B cell (primary cell): Measurements from ENCODE around the gene PRR23E. TPM values are rescaled to one million over a fixed set of nuclear protein-coding genes. Genes with fewer than 3 reads are reported as not detected.

Experiments used
- ATAC-seq: fragments of 200-7000 bp; cut with Tn5 transposase; one replicate; pipeline ENCODE4 v1.10.0; 2021; ENCODE audit warnings: low read depth, mild to moderate bottlenecking, moderate number of reproducible peaks, moderate library complexity
- CTCF ChIA-PET: fragments of 350-600 bp; sonication (Branson Sonifier 250); formaldehyde crosslinking; loops from one replicate; lab custom pipeline; 2021; ENCODE audit warnings: antibody characterized with exemption, inconsistent platforms; lab: Charles Lee
- POLR2A ChIA-PET: fragments of 350-600 bp; sonication (Branson Sonifier 250); formaldehyde crosslinking; loops from one replicate; lab custom pipeline; 2021; ENCODE audit warnings: antibody characterized with exemption; lab: Charles Lee
- DNase-seq: peaks from one replicate; pipeline ENCODE4 v3.0.0; 2013
- H2AFZ ChIP-seq: 2 replicates; pipeline ENCODE4 v1.6.1; 2012; ENCODE audit warnings: mild to moderate bottlenecking, low read depth, low read length; ENCODE audit not compliant: insufficient read depth, poor library complexity, severe bottlenecking
- H3K27ac ChIP-seq, 2 donors: 1 replicate in 1 of 2; 2 replicates in 1 of 2; pipeline ENCODE4 v1.5.1; 2012 to 2013; ENCODE audit warnings: low read length in 2 of 2, mild to moderate bottlenecking in 2 of 2, moderate library complexity in 1 of 2
- H3K27me3 ChIP-seq, 4 experiments: fragments of 200-600 bp in 1 of 4; sonication (generic) in 1 of 4; replicated peaks in 1 of 4; 1 replicate in 2 of 4; 2 replicates in 2 of 4; pipeline versions ENCODE4 v1.6.1 to v1.7.0; 2013 to 2016; ENCODE audit warnings: low read length in 3 of 4, mild to moderate bottlenecking in 2 of 4, mixed read lengths in 1 of 4, moderate library complexity in 1 of 4; ENCODE audit not compliant: insufficient read depth in 4 of 4, control insufficient read depth in 3 of 4; ENCODE audit errors: control extremely low read depth in 1 of 4
- H3K36me3 ChIP-seq, 2 experiments: replicated peaks in 1 of 2; 1 replicate in 1 of 2; 2 replicates in 1 of 2; pipeline versions ENCODE4 v1.6.1 to v1.7.1; 2013; ENCODE audit warnings: low read length in 1 of 2; ENCODE audit not compliant: insufficient read depth in 2 of 2, control insufficient read depth in 1 of 2; ENCODE audit errors: control extremely low read depth in 1 of 2, extremely low read depth in 1 of 2
- H3K4me1 ChIP-seq, 2 donors: fragments of 200-600 bp in 1 of 2; sonication (generic) in 1 of 2; 1 replicate in 1 of 2; 2 replicates in 1 of 2; pipeline versions ENCODE4 v1.5.1 to v1.6.1; 2013 to 2017; ENCODE audit warnings: low read length in 2 of 2; ENCODE audit not compliant: control insufficient read depth in 2 of 2, insufficient read depth in 2 of 2
- H3K4me2 ChIP-seq: replicated peaks from 2 replicates; pipeline ENCODE3; 2012; ENCODE audit warnings: mild to moderate bottlenecking, low read depth, low read length; ENCODE audit not compliant: poor library complexity, severe bottlenecking
- H3K4me3 ChIP-seq, 5 experiments: fragments of 200-600 bp in 1 of 5; sonication (generic) in 1 of 5; 1 replicate in 3 of 5; 2 replicates in 2 of 5; pipeline versions ENCODE4 v1.5.1 to v1.7.0; 2011 to 2016; ENCODE audit warnings: low read length in 4 of 5, mild to moderate bottlenecking in 4 of 5, low read depth in 2 of 5, control low read depth in 1 of 5, moderate library complexity in 1 of 5; ENCODE audit not compliant: insufficient read depth in 1 of 5; ENCODE audit errors: control extremely low read depth in 1 of 5, extremely low read depth in 1 of 5
- H3K79me2 ChIP-seq: fragments of 200-600 bp; sonication (generic); one replicate; pipeline ENCODE4 v1.6.0; 2016; ENCODE audit warnings: low read length; ENCODE audit not compliant: control insufficient read depth, insufficient read depth
- H3K9ac ChIP-seq: fragments of 200-600 bp; sonication (generic); 2 replicates; pipeline ENCODE4 v1.6.1; 2017; ENCODE audit warnings: mild to moderate bottlenecking, low read length, moderate library complexity
- H3K9me3 ChIP-seq, 3 donors: one replicate each; pipeline versions ENCODE4 v1.6.1 to v1.7.1; 2013; ENCODE audit warnings: low read length in 2 of 3; ENCODE audit not compliant: control insufficient read depth in 2 of 3, insufficient read depth in 1 of 3; ENCODE audit errors: control extremely low read depth in 1 of 3
- H4K20me1 ChIP-seq: 2 replicates; pipeline ENCODE4 v1.6.0; 2012; ENCODE audit warnings: mild to moderate bottlenecking, low read length; ENCODE audit not compliant: insufficient read depth, control insufficient read depth, poor library complexity, severe bottlenecking
- H3K27ac Mint-ChIP-seq: one replicate; pipeline ENCODE4 v1.8.0; 2021; ENCODE audit warnings: mixed read lengths
- H3K27me3 Mint-ChIP-seq: one replicate; pipeline ENCODE4 v1.8.0; 2021; ENCODE audit warnings: mixed read lengths
- H3K4me1 Mint-ChIP-seq: one replicate; pipeline ENCODE4 v1.8.0; 2021; ENCODE audit warnings: mixed read lengths
- H3K4me3 Mint-ChIP-seq: one replicate; pipeline ENCODE4 v1.8.0; 2021; ENCODE audit warnings: mixed read lengths
- H3K9me3 Mint-ChIP-seq: one replicate; pipeline ENCODE4 v1.8.0; 2022; ENCODE audit warnings: mixed read lengths; ENCODE audit not compliant: insufficient read depth
- CTCF ChIP-seq: fragments of 200-600 bp; IDR thresholded peaks from one replicate; pipeline ENCODE4 v1.8.0; 2022; ENCODE audit warnings: antibody characterized with exemption, mild to moderate bottlenecking
- EZH2 ChIP-seq: IDR thresholded peaks from 2 replicates; pipeline ENCODE4 v1.6.1; 2012; ENCODE audit warnings: borderline replicate concordance, low read depth, mild to moderate bottlenecking, moderate library complexity, low read length; ENCODE audit not compliant: insufficient read depth, poor library complexity, severe bottlenecking
- WGBS: methylation state at CpG from one replicate; pipeline ENCODE4 v1.1.5; 2013; ENCODE audit warnings: missing lambda C conversion rate; ENCODE audit not compliant: insufficient coverage; 5-methylcytosine and 5-hydroxymethylcytosine counted together
- intact Hi-C: fragments of 100-400 bp; cut with micrococcal nuclease; formaldehyde crosslinking; loops from one replicate; pipeline ENCODE4 v1.10.0; 2022
- polyA plus RNA-seq: library from polyadenylated mRNA; depleted of rRNA; stranded (reverse); fragments of >200 nt; gene quantifications from 2 replicates; pipeline ENCODE4 v1.2.3, GENCODE V29; 2012
- total RNA-seq, 2 donors: library from RNA; stranded (reverse); fragments of 120-200 nt in 1 of 2; gene quantifications; 1 replicate in 1 of 2; 2 replicates in 1 of 2; pipeline versions ENCODE4 v1.2.3 to v1.2.4, GENCODE V29; 2013 to 2022

The PRR23E gene
- total and polyA plus RNA-seq, 2 donors (not counting 1 experiment from before 2014, with no cell fraction given) = not detected

GRCh38 chr3:127210654-127210943, 17.7 kb downstream of the PRR23E start:
- Histone ChIP-seq H3K79me2 (no peaks in the 10 kb centered on the region), H3K4me1 (no peaks in the 10 kb centered on the region), H3K4me2 (no peak overlapping the region), H3K4me3 (no peak overlapping the region), H3K9me3 (peaks cover 0 to 2% (median 0%) of the 10 kb centered on the region in 3 donors), H3K9ac (no peak overlapping the region), H2AFZ (no peak overlapping the region), H3K27me3 (no peaks in the 10 kb centered on the region), H4K20me1 (no peaks in the 10 kb centered on the region), H3K36me3 (no peaks in the 10 kb centered on the region), H3K27ac (no peak overlapping the region)
- TF ChIP-seq EZH2 (no peak), CTCF (no peak)
- WGBS = 100% methylated on average over 6 of the region's 7 CpGs
- intact Hi-C loops = no loop called here
- H3K9me3 Mint-ChIP-seq = no peaks in the 10 kb centered on the region
- no peak overlapping the region for H3K27ac Mint-ChIP-seq
- ChIA-PET POLR2A (no interaction called here), CTCF (no interaction called here)
- H3K4me1 Mint-ChIP-seq = no peaks in the 10 kb centered on the region
- no peak overlapping the region for H3K4me3 Mint-ChIP-seq
- ATAC-seq (no peak), DNase-seq (no peak)
- peaks cover 25% of the 10 kb centered on the region for H3K27me3 Mint-ChIP-seq

GRCh38 chr3:127211118-127212060, 18.5 kb downstream of the PRR23E start:
- intact Hi-C loops = no loop called here
- H3K9ac ChIP-seq = no peak overlapping the region

More at GRCh38 chr3:127211118-127212060, 18.5 kb downstream of the PRR23E start:
- DNase-seq (no peak), ATAC-seq (no peak)
- ChIA-PET POLR2A (no interaction called here), CTCF (no interaction called here)
- 83% methylated on average over 11 of the region's 14 CpGs for WGBS
- H3K27ac ChIP-seq = no peak overlapping the region
- no peak overlapping the region for H2AFZ ChIP-seq
- no peaks in the 10 kb centered on the region for H3K79me2 ChIP-seq
- no peaks in the 10 kb centered on the region for H4K20me1 ChIP-seq
- no peaks in the 10 kb centered on the region for H3K9me3 Mint-ChIP-seq
- no peak overlapping the region for H3K4me3 Mint-ChIP-seq
- peaks cover 0 to 2% (median 0%) of the 10 kb centered on the region in 3 donors for H3K9me3 ChIP-seq
- H3K27ac Mint-ChIP-seq = no peak overlapping the region
- H3K27me3 Mint-ChIP-seq = peaks cover 26% of the 10 kb centered on the region
- TF ChIP-seq CTCF = no peak
- no peak for TF ChIP-seq EZH2
- H3K27me3 ChIP-seq = no peaks in the 10 kb centered on the region
- H3K4me1 Mint-ChIP-seq = no peaks in the 10 kb centered on the region
- no peak overlapping the region for H3K4me2 ChIP-seq
- H3K36me3 ChIP-seq = no peaks in the 10 kb centered on the region
- no peak overlapping the region for H3K4me3 ChIP-seq
- H3K4me1 ChIP-seq = no peaks in the 10 kb centered on the region
